HG03280 (cell line): ENCODE results near the gene COPG2.
"Not testable (repeated sequence)": the region's sequence is repeated elsewhere in the genome, so short reads cannot be mapped to it uniquely, and the experiment has no call there.

ENCODE experiments used
- ATAC-seq: cut with Tn5 transposase; IDR thresholded peaks from one replicate; pipeline ENCODE4 v1.9.1; 2021; ENCODE audit warnings: mild to moderate bottlenecking, moderate library complexity; ENCODE audit not compliant: unreplicated experiment

The COPG2 gene

DNA sequence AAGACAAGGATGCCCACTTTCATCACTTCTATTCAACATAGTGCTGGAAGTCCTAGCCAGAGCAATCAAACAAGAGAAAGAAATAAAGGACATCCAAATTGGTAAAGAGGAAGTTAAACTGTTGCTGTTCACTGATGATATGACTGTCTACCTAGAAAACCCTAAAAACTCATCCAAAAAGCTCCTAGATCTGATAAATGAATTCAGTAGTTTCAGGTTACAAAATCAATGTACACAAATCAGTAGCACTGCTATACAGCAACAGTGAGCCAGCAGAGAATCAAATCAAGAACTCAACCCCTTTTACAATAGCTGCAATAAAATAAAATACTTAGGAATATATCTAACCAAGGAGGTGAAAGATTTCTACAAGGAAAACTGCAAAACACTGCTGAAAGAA, 98.4 kb downstream of the COPG2 start:
- ATAC-seq: not testable (repeated sequence)

DNA sequence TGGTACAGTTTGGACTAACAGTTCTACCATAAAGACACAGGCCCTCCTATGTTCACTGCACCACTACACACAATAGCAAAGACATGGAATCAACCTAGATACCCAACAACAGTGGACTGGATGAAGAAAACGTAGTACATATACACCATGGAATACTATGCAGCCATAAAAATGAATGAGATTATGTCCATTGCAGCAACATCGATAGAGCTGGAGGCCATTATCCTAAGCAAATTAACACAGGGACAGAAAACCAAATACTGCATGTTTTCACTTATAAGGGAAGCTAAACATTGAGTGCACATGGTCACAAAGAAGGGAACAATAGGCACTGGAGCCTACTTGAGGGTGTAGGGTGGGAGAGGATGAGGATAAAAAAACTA, 101.7 kb downstream of the COPG2 start:
- no peak for ATAC-seq

DNA sequence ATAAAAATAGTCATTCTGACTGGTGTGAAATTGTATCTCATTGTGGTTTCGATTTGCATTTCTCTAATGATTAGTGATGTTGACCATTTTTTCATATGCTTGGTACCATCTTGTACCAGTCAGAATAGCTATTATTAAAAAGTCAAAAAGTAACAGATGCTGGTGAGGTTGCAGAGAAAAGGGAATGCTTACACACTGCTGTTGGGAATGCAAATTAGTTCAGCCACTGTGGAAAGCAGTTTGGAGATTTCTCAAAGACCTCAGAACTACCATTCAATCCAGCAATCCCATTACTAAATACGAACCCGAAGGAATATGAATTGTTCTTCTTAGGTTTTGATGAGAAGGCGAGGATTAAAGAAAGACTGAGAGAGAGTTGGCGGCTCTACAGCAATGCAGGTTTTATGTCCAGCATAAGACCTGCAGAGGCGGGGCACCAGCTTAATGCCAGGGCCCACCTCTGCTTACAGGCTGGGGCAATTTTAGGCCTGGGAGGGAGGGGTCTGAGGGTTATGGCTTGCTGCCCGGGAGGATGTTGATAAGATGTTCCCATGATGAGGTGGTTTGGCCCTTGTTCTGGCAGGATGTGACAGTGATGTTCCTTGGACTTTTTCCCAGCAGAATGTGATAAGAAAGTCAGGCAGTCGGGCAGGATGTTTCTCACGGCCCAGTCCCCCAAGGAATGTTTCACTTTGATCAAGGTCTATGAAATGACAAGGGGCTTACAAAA, 102.2 kb downstream of the COPG2 start:
- ATAC-seq: no peak

DNA sequence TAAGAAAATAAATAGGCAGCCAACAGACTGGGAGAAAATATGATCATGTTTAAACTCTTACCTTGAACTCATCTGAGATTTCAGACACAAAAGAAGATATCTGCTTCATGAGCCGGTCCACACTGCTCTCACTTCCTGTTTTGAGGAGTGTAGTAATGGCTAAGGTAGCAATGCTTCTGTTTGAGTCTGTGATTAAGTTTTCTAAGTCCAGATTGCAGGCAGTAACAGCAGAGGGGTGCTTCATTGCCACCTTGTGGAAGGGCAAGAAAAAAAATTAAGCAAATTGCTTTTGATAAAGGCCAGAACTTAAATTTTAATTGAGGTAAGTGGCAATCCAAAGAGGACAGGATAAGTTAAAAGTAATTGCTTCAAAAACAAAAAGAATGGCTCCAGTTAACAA, 107.6 kb downstream of the COPG2 start:
- no peak for ATAC-seq

DNA sequence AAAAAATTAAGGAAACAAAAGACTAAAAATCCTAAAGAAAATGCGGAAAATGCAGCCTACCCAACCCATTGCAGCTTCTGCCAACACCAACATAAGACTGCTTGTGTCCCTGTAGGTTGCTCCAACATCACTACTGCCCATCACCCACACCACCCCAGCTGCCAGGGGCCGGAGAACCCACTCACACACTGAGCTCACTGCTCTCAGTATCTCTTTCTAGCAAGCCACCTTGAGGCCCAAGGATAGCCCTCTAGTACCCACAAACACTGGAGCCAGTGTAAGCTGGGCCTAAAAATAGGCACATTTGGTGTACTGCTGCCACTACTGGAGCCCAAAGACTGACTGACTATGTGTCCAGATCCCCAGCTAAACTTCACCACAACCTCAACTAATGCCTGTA, 109.4 kb downstream of the COPG2 start:
- ATAC-seq: no peak

DNA sequence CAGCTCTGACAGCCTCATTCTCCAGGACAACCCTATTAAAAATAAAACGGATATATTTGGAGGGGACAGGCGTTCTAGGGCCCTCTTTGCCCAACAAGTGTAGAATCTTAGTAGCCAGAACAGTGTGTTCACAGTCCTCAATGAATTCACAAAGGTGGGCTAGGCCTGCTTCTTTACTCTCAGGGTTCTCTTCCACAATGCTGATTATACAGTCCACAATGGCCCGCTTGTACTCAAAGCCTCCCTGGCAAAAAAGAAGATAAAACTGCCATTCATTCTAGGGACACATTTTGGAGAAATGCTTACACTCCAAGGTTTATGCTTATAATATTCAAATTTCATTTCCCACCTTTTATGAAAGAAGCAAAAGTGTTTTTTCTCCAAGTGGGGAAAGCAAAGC, 114.1 kb downstream of the COPG2 start:
- no peak for ATAC-seq

DNA sequence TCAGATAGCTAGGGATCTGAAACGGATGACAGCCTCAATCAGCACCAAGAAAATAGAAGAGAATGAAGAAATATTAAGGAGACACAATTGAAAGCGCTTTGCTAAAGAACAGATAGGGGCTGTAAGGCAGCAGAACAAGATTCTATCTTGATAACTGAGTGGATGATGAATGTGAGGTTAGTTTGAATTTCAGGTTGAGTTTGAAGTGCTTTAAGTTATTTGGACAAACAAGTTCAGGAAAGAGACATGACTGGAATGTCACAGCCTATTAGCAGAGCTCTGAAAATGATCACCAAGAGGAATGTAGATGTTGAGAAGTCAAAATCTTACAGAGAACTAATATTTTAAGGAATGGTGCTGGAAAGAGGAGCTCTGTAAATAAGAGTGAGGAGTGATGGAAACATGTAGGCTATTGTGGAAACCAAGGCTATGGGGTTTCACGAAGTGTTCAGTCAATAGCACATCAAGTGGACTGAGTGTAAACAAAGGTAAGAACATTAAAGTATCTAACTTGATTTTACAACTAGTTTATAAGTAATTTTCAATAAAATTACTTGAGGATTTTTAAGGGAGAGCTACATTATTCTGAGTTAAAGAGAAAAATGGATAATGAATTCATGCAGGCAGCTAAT, 115.0 kb downstream of the COPG2 start:
- ATAC-seq: no peak

DNA sequence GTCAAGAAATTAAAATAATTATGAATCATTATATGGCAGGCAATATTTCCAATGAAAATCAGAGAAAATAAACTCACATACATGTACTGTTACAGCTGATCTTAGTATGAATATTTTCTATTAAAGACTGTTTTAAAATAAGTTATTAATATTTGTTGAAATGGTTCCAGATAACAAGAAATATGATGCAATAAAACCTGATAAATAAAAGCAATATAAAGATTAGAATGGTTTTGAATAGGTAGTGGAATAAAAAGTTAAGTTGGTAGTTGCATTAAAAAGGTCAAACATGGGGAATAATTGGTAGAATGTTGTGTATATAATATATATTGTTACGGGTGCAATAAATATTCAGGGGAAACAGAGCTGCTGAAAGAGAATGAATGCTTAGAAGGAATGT, 124.2 kb downstream of the COPG2 start:
- no peak for ATAC-seq

DNA sequence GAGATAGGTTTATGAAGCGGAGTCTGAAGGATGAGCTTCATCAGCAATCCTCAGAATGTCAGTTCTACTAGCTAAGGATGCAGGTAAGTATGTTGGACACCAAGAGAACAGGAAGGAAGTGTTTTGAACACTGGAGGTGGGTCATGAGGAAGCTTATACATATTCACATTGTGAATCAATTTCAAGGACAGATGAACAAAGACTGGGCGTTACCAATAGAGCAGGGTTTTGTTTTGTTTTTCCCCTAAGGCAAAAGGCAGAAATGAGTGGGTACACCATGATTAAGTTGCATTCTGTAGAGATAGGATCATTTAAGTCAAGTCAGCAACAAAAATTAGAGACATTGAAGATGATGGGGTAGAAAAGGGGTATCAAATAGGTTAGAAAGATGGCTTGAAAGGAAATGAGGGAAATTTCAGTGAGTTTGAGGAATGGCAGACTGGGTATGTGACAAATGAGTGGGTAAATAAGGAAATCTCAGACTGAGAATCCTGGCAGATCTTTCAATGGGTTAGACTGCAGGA, 125.0 kb downstream of the COPG2 start:
- ATAC-seq: no peak

DNA sequence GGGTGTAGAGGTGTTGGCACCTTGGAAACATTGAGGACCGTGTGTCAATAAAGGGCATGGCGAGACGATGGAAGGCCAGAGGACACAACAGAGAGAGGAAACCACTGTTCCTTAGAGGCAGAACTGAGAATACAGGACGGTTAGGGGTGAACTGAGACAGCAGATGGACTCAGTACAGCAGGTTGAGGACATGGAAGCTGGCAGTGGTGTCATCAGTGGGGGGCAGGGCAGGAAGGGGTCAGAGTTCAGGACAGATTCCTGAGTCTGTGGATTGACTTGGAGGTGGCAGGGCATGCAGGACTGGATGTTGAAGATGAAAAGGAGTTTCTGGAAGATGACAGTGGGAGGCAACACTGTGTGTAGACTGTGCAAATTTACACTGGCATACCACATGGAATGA, 126.3 kb downstream of the COPG2 start:
- not testable (repeated sequence) for ATAC-seq

DNA sequence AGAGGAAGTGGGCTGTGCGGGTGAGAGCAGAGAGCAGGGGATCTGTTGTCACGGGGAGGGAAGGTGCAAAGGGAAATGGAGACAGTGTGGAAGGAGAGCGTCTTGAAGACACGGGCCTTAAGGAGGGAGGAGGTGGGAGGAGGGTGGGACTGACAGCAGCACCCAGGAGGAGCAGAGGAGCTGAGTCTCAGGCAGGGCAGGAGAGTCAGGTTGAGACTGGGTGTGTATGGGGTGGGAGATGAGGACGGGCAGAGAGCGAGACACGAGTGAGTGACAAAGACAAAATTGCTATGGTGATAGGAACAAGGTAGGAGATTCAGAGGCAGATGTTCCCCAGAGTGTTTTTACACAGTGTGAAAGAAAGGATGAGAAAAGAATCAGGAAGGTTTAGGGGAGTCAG, 127.3 kb downstream of the COPG2 start:
- not testable (repeated sequence) for ATAC-seq

DNA sequence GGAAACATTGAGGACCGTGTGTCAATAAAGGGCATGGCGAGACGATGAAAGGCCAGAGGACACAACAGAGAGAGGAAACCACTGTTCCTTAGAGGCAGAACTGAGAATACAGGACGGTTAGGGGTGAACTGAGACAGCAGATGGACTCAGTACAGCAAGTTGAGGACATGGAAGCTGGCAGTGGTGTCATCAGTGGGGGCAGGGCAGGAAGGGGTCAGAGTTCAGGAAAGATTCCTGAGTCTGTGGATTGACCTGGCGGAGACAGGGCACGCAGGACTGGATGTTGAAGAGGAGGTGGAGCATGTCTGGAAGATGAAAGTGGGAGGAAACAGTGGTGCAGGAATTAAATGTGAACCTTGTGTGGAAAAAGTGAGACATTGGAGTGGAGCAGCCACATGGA, 130.7 kb downstream of the COPG2 start:
- not testable (repeated sequence) for ATAC-seq

DNA sequence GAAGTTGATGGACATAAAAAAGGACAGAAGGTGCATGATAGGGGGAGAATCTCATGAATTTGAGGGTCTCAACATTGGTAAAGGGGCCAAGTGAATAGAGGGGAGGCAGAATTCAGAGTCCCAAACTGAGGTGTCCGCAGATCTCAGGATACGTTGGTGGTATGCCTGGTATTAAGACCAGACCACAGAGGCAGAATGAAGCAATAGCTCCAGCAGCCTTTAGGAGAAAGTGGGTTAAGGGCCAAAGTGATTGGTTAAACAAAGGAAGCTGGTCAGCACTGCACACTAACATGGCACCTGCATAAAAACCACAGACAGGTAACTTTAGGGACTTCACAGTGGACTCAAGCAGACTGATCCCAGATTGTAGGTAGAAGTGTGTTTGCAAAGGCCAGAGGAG, 139.1 kb downstream of the COPG2 start:
- ATAC-seq: no peak

DNA sequence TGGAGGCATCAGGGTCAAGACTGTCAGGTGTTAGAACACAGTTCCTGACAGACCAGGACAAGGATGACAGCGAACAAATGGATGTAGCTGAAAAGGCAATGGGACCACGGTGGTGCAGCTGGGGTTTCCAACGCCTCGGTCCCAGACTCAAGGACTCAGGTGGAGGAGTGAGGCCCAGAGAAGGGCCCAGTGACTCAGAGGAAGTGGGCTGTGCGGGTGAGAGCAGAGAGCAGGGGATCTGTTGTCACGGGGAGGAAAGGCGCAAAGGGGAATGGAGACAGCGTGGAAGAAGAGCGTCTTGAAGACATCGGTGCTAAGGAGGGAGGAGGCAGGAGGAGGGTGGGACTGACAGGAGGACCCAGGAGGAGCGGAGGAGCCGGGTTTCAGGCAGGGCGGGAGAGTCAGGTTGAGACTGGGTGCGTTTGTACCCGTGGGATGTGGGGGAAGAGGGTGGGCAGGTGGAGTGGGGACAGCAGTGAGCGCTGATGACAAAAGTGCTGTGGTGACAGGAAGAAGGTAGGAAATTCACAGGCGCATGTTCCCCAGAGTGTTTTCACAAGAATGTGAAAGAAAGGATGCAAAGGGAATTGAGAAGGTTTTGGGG, 140.7 kb downstream of the COPG2 start:
- ATAC-seq: not testable (repeated sequence)

DNA sequence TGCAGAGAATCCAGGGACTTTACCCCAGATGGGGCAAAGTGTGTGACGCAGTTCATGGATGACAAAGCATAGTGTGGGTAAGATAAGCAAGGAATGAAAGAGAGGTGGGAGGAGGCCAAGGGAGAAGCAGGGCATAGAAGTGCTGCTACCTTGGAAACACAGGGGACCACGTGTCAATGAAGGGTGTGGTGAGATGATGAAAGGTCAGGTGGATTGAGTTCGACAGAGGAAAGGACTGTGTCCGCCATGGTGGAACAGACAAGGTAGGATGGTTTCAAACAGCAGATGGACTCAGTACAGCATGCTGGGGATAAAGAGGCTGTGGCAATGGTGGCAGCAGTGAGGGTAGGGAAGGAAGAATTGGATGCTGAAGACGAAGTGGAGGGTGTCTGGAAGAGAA, 143.9 kb downstream of the COPG2 start:
- no peak for ATAC-seq

DNA sequence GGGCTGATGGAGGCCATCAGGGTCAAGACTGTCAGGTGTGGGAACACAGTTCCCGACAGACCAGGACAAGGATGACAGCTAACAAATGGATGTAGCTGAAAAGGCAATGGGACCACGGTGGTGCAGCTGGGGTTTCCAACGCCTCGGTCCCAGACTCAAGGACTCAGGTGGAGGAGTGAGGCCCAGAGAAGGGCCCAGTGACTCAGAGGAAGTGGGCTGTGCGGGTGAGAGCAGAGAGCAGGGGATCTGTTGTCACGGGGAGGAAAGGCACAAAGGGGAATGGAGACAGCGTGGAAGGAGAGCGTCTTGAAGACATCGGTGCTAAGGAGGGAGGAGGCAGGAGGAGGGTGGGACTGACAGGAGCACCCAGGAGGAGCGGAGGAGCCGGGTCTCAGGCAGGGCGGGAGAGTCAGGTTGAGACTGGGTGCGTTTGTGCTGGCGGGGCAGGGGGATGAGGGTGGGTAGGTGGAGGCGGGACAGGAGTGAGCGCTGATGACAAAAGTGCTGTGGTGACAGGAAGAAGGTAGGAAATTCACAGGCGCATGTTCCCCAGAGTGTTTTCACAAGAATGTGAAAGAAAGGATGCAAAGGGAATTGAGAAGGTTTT, 144.9 kb downstream of the COPG2 start:
- not testable (repeated sequence) for ATAC-seq

DNA sequence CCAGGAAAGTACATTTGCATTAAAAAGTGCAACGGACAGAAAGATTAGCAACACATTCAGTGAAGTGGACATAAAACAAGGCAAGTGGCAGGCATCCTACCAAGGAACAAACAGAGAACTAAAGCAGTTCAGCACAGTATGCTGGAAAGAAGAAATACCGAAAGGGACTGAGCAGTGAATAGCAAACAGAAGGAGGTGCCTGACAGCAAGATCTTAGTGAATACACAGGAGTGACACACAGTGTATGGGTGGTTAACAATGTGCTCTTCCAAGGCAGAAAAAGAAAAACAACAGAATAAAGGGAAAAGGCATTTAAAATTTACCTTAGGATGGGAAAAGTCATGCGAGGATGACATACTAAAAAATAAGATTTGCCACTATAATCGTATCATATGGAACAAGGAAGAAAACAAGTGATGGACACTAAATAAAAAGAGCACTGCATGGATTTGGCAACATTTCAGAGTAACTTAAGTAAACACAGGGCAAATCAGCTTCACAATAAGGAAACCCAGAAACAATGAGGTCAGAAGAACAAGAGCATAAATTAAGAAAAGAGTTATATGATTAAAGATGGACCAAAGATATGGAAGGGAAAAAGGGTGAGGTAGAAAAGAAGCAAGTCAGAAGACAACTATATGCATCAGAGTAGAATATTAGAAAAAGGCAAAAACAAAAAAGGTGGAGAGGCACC, 147.1 kb downstream of the COPG2 start:
- ATAC-seq: no peak

DNA sequence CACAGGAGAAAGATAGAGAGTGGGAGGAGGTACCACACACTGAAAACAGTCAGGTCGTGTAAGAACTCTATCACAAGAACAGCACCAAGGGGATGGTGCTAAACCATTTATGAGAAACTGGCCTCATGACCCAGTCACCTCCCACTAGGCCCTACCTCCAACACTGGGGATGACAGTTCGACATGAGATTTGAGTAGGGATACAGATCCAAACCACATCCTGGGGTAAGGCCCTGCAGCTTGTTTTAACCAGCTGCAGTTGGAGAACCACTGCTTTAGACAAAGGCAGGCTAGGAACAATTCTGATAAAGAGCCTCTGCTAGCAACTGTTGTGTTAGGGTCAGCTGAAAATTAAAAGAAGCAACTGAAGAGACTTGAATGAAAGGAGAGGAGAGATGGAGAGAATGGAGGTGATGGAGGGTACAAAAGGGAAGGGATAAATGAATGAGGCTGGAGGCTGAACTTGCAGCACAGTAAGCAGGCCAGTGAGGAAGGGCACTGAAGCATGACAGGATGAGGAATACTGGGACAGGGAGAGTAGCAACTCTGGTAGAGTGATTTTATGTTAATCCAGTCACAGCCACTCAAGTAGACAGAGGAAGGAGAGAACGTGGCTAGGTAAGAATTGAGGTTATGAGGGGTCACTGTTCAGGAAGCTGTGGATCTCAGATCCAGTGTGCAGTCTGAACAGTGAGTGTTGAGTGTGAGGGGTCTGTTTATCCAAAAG, 153.1 kb downstream of the COPG2 start:
- no peak for ATAC-seq

DNA sequence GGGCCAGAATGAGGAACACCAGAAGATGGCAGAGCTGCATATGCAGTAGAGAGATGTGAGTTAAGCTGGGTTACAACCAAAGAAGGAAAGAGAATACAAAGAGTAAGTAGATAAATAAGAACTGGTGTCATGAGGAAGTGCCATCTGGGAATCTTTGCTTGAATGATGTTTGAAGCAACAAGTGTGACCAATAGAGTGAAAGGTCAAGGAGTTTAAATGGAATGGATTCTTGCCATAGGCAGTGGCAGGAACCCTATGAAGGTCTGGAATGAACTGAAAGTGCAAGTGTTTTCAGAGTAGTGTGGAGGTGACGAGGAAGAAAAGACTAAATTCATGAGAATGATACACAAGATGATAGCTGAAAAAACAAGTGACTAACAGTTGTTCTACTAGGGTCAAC, 155.1 kb downstream of the COPG2 start:
- no peak for ATAC-seq

DNA sequence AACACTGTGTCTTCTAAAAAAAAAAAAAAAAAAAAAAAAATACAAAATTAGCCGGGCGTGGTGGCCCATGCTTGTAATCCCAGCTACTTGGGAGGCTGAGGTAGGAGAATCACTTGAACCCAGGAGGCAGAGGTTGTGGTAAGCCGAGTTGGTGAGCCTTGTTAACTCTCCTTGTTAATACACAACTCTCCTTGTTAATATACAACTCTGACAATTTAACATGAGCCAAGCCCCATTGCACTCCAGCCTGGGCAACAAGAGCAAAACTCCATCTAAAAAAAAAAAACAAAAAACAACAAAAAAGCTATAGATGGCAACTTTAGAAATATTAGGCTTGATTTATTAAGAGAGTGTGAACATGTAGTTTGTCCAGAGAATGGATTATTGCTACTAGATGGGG, 156.5 kb downstream of the COPG2 start:
- ATAC-seq: not testable (repeated sequence)
